Measurements from ENCODE around the gene CPSF4L. TPM values are rescaled to one million over a fixed set of nuclear protein-coding genes. Genes with fewer than 3 reads are reported as not detected.

CPSF4L gene
- total RNA-seq, 6 experiments from 2014 or later = not detected

- TF ChIP-seq CTCF (IDR thresholded peaks at IDR 0.05) = no peak
- 21% methylated on average over 3 of the region's 12 CpGs for WGBS (ENCODE audit: insufficient coverage, low coverage, low lambda C conversion rate, missing lambda C conversion rate)
- Histone ChIP-seq H3K9me3 (no peaks in the 10 kb centered on the region), H3K4me3 (no peak overlapping the region), H3K4me1 (peaks cover 0 to 89% (median 51%) of the 10 kb centered on the region in 4 donors), H3K36me3 (no peaks in the 10 kb centered on the region), H3K27ac (peak overlapping the region; percentile 94 to 99 (median 97)), H3K27me3 (no peaks in the 10 kb centered on the region)
- ATAC-seq = peak; percentile 43 to 77 (median 67)
- intact Hi-C loops (cut with DNase I) = no loop called here
- peak; percentile 78 to 95 (median 95) for DNase-seq
Measured at GRCh38 chr17:73292031-73292531, 30.4 kb upstream of the CPSF4L start.

DNA sequence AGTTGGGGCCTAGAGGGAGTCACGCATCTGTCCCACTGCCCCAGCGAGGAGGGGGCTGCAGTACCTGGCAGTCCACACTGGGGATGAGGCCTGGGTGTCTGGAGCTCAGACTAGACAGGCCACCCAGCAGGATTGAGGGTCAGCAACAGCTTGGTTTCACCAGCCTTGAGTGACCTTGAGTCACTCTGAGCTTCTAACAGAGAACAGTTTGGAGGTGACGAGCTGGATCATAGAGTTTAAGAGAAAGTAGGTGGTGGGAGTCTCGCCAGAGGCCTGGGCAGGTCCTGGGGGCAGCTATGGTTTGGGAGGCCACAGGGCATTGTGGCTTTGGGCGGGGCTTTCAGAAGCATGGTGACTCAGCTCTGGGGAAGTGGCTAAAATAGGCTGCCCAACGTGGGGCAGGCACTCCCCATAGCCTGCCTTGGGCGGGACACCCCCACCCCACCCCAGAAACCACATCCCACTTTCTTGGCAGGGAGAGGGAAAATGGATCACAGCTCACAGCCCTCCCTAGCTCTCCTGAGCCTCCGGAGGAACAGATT is 29.7 kb upstream of the CPSF4L start:
- 36% methylated on average over 5 of the region's 8 CpGs for WGBS (ENCODE audit: insufficient coverage, low coverage, low lambda C conversion rate, missing lambda C conversion rate)
- peak in 2 of 4 donors; percentile 4 to 20 for ATAC-seq
- intact Hi-C loops (cut with DNase I) = no loop called here
- TF ChIP-seq POLR2A (IDR thresholded peaks at IDR 0.05) (no peak), CTCF (IDR thresholded peaks at IDR 0.05) (no peak)
- Histone ChIP-seq H3K4me1 (peaks cover 0 to 95% (median 55%) of the 10 kb centered on the region in 4 donors), H3K4me3 (no peak overlapping the region), H3K27me3 (no peaks in the 10 kb centered on the region), H3K9me3 (no peaks in the 10 kb centered on the region), H3K27ac (peak overlapping the region; percentile 94 to 99 (median 97)), H3K36me3 (peaks cover 0 to 1% (median 0%) of the 10 kb centered on the region in 4 donors)
- peak in 1 of 3 donors; percentile 62 for DNase-seq

DNA sequence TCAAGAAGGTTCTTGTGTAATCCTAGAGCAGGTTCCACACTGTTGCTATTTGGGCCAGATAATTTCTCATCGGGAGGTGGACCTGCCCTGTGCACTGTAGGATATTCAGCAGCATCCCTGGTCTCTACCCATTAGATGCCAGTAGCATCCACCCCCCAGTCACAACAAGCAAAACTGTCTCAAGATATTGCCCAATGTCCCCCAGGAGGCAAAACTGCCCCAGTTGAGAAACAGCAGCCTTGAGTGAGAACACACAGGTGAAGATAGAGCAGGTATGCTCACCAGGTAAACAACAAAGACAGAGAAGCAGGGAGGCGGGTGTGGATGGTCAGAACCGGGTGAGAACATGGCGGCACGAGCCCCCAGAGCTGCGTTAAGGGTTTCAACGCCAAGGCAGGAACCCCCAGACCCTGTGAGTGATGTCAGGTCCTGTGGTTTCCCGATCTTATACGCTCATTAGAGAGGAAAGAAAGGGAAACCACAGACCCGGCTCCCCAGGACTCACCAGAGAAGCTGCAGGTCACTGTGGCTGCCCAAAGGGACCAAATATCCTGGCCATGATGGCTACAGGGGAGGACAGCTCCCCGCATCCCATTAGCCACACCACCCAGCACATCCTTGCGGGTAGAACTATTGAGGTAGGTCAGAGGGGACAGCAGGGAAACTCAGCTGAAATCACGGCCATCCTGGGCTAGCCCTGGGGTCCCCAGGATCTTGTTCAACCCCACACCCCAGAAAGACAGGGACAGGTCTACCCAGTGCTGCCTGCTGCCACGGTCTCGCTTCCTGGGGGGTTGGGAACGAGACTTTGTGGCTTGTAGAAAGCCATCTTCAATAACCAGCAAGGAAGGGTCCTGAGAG is 28.9 kb upstream of the CPSF4L start:
- no peak for TF ChIP-seq CTCF (IDR thresholded peaks at IDR 0.05)
- TF ChIP-seq POLR2A (IDR thresholded peaks at IDR 0.05) = no peak
- WGBS (ENCODE audit: insufficient coverage, low coverage, low lambda C conversion rate, missing lambda C conversion rate) = 43% methylated on average over 5 of the region's 16 CpGs
- intact Hi-C loops (cut with DNase I) = no loop called here
- DNase-seq (peak in 1 of 3 donors; percentile 31), ATAC-seq (no peak)
- Histone ChIP-seq H3K27me3 (no peaks in the 10 kb centered on the region), H3K4me3 (no peak overlapping the region), H3K9me3 (no peaks in the 10 kb centered on the region), H3K4me1 (peaks cover 0 to 89% (median 53%) of the 10 kb centered on the region in 4 donors), H3K36me3 (peaks cover 0 to 8% (median 3%) of the 10 kb centered on the region in 4 donors), H3K27ac (peak overlapping the region; percentile 94 to 99 (median 97))

DNA sequence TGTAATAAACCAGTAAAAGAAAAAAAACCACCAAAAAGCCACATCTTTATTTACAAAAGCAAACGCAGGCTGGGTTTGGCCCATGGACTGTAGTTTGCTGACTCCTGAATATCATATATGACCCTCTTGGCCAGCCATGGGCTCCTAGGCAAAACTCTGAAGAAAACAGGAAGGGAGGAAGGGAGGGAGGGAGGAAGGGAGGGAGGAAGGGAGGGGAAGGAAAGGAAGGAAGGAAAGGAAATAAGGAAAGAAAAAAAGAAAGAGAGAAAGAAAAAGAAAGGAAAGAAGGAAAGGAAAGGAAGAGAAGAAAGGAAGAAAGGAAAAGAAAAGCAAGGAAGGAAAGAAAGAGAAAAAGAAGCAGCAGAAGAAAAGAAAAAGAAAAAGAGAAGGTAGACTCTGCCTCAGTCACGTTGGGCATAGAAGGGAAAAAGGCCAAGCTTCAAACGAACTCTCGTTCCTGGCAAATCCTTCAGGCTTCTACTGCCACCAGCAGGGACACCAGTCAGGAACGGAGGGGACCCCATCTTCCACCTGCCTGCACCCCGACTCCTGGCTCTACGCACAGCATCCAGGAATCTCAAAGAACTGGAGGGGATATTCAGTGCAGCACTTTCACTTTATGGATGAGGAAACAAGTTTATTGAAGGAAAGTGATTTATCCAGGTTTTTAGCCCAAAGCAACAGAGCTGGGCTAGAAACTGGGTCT is 28.0 kb upstream of the CPSF4L start:
- Histone ChIP-seq H3K4me3 (no peak overlapping the region), H3K9me3 (no peaks in the 10 kb centered on the region), H3K36me3 (peaks cover 0 to 17% (median 12%) of the 10 kb centered on the region in 4 donors), H3K27me3 (no peaks in the 10 kb centered on the region), H3K4me1 (peaks cover 0 to 83% (median 49%) of the 10 kb centered on the region in 4 donors), H3K27ac (peak overlapping the region; percentile 74 to 97 (median 94))
- TF ChIP-seq POLR2A (IDR thresholded peaks at IDR 0.05) (no peak), CTCF (IDR thresholded peaks at IDR 0.05) (no peak)
- peak in 1 of 3 donors; percentile 25 for DNase-seq
- 37% methylated on average over 7 of the region's 7 CpGs for WGBS (ENCODE audit: insufficient coverage, low coverage, low lambda C conversion rate, missing lambda C conversion rate)
- intact Hi-C loops (cut with DNase I) = no loop called here
- no peak for ATAC-seq

All from right lobe of liver (tissue), 6 donors.